Measurements from ENCODE around the gene MTHFSD. TPM values are rescaled to one million over a fixed set of nuclear protein-coding genes. Genes with fewer than 3 reads are reported as not detected.

MTHFSD gene
- total RNA-seq, 2 experiments from 2014 or later = 20.7 to 22.5 TPM

DNA sequence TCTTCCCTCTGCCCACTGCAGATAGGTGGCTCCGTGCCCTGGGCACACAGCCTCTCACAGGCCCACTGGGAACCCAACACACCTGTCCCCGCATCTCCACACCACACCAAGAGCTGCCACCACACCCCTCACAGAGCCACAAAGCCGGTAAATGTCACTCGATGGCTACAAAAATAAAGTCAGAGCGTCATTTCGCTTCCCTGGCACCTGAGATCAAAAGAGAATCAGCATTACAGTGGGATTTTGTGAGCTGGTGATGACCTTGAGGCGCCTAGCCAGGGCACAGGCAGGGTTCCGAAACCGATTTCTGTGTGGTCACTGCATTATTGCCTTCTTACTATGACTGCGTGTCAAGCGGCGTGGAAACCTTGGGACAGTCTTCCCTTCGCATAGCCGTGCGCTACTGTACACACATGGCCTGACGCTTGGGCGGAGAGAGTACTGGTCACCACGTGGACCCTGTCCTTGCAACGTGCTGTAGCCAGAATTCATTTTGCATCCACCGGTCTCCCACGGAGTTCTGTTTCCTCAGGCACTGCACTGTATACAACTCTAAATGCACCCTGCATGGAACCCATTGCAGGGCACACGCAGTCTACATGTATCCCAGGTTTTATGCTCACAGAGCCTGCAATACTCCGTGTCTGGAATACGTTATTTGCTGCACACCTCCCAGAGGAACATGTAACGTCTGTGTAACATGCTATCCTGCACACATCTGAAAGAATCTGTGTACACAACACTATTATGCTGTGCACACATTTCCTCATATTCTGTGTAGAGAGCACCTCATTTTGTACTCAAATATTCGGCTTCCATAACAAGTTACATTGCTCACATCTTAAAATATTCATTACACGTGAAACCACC, 50.5 kb downstream of the MTHFSD start:
- H3K36me3 Mint-ChIP-seq = no peaks in the 10 kb centered on the region
- peaks cover 17% of the 10 kb centered on the region for H3K4me1 Mint-ChIP-seq
- H3K27me3 Mint-ChIP-seq = peaks cover 89% of the 10 kb centered on the region
- no peak for DNase-seq
- no peak overlapping the region for H3K27ac Mint-ChIP-seq
- H3K9me3 Mint-ChIP-seq = no peaks in the 10 kb centered on the region
- H3K4me3 Mint-ChIP-seq = no peak overlapping the region

DNA sequence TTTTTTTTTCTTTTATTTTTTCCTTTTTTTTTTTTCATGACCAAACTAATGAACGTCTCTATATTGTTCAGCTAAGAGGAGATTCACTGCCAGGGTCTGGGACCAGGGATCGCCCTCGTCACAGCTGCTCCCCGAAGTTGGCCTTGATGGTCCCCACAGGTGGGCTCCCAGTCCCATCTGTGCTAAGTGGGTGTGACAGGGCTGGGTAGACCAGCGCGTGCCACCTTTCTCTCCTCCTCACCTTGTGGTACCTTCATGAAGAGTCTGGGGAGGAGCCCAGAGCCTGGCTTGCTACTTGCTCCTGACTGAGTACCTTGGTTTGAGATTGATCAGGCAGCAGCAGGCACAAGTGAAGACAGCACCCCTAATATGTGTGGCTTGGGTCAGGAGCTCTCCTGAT, 51.2 kb downstream of the MTHFSD start:
- DNase-seq = no peak
- H3K4me3 Mint-ChIP-seq = no peak overlapping the region
- peaks cover 14% of the 10 kb centered on the region for H3K4me1 Mint-ChIP-seq
- no peaks in the 10 kb centered on the region for H3K9me3 Mint-ChIP-seq
- no peak overlapping the region for H3K27ac Mint-ChIP-seq
- peaks cover 89% of the 10 kb centered on the region for H3K27me3 Mint-ChIP-seq
- H3K36me3 Mint-ChIP-seq = no peaks in the 10 kb centered on the region

DNA sequence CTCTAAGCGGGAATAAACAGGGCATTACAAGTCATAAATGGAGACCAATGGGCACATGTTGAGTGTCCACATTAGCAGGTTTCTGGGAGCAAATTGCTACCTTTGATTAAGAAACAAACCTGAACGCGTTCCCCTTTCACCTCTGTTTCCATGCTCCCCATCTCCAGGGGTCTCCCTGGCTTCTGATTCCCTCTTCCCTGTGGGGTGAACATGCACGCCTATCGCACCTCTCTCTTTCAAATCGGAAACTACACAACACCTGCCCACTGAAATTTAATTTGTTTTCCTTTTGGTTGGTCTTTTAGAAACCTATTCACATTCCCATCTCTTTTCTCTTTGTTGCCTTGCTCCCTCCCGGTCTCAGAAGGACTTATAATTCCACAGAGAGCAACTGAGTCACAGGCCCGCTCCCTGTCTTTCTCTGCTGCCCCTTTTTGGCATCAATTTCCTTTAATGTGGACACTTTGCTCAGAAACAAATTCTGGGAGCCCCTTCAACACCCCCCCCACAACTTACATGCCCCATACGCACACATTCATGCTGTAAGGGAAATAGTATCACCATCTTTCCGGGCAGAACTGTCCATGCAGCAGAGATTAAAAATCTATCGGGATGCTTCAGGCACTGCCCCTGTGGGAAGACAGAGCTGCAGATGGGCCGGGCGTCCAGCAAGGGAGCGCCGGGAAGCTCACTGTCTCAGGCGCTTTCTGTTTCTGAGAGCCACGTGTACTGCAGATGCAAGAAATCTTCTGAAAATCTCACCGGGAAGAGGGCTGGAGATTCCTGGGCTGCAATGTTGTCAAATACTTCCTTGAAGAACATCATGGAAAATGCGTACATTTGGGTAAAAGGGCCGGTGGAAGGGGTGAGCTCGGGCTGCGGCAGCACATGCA, 51.9 kb downstream of the MTHFSD start:
- Mint-ChIP-seq H3K4me1 (peaks cover 14% of the 10 kb centered on the region), H3K9me3 (no peaks in the 10 kb centered on the region), H3K36me3 (no peaks in the 10 kb centered on the region), H3K4me3 (no peak overlapping the region), H3K27ac (no peak overlapping the region), H3K27me3 (peaks cover 91% of the 10 kb centered on the region)
- no peak for DNase-seq

DNA sequence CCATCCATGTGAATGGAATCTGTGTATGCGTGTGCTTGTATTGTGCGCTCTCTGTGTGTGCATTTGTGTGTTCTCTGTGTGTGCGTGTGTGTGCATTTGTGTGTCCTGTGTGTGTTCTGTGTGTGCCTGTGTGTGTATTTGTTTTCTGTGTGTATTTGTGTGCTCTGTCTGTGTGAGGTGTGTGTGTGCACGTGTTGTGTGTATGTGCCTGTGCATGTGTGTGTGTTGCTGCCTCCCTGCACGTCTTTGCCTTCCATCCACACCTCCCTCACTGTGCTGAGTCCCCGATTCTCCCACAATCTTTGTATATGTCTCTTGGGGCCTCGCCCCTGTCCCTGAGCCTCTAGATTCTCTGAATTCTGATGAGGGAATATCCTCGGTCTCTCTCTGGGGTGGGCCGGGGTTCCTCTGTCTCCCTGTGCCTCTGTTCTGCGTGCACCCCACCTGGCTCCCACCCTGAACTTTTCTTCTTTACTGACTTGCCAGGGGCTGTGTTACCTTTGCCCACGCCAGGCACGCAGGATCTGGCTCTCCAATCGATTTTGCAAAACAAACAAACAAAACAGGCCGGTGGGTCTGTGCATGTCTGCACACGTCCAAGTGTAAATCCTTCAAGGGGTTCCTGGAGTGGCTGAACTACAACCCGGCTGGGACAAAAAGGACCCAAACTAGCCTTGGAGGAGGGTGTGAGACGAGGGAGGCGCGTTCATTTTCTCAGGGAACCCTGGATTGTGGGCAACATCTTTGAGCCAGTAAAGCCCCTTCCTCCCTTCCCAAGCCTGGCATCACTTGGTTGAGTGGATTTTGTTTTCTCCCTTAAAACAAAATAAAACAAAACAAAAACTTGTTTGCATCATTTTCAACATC, 52.8 kb downstream of the MTHFSD start:
- Mint-ChIP-seq H3K27me3 (peaks cover 91% of the 10 kb centered on the region), H3K4me3 (no peak overlapping the region), H3K9me3 (no peaks in the 10 kb centered on the region), H3K4me1 (peaks cover 11% of the 10 kb centered on the region), H3K27ac (no peak overlapping the region), H3K36me3 (no peaks in the 10 kb centered on the region)
- DNase-seq = no peak

DNA sequence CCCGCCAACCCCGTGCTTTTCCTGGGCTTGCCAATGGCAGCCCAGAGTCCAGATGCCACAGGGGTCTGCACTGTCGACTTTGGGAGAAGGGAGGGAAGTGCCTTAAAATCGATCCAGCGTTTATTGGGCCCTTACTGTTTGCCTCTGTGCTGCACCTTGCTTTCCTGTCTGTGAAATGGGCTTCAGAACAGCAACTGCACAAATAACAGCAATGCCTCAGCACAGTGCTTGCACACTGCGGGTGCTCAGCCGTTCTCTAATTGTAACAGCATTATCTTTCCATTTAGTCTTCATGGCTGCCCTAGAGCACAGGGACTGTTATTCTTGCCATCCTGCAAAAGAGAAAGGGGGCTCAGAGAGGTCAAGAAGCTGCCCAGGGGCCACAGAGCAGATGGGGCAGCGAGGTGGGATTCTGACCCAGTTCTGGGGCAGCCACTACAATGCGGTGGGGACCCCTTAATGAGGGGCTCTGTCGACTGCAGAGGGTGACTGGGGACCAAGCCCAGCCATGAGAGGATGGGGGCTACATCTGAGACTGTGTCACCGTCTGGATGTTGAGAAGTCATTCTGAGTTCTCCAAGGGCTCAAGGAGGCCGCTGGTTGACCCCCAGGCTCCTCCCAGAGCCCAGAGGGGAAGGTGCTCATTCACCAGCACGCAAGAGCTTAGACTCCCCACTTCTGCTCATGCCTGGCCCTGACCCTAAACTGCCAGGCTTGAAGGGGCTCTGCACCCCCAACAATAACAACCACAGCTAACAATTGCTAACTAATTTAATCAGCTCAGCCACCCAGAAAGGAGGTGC, 54.1 kb downstream of the MTHFSD start:
- H3K27ac Mint-ChIP-seq = no peak overlapping the region
- no peaks in the 10 kb centered on the region for H3K36me3 Mint-ChIP-seq
- H3K9me3 Mint-ChIP-seq = no peaks in the 10 kb centered on the region
- H3K27me3 Mint-ChIP-seq = peaks cover 91% of the 10 kb centered on the region
- H3K4me1 Mint-ChIP-seq = peaks cover 10% of the 10 kb centered on the region
- H3K4me3 Mint-ChIP-seq = no peak overlapping the region
- no peak for DNase-seq

DNA sequence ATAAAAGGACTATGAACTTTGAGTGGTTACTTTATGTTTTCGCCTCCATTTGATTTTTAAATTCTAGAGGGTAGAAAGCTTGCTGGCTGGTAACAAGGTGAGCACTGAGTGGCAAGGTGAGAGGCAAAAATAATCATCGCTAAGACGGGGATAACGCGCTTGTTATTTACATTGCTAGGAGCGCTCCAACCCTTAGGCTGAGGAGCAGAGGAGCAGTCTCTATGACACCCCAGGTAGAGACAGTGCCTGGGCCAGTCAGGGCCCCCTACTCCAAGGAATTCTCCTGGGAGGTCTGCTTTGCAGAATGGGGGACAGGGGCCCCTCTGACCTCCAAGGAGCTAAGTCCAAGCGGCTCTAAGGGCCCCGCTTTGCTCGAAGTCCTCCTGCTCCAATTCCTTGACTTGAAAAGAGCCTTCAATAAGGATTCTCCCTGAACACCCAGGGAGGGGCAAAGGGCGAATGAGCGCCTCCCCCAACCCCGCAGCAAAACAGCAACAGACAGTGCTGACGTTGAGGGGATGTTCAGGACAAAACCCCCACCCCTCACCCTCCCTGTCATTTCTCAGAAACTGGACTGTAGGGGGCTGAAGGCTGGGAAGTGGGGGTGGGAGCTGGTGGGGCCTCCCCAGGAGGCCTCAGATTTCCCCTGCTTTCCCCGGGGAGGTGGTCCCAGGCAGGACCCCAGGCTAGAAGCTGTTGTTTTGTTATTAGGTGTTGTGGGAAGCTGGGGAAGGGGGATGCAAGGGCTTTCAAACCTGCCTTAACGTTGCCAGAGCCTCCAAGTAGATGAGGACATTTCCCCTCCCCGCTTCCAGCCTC, 54.9 kb downstream of the MTHFSD start:
- Mint-ChIP-seq H3K9me3 (no peaks in the 10 kb centered on the region), H3K27me3 (peaks cover 93% of the 10 kb centered on the region), H3K36me3 (no peaks in the 10 kb centered on the region), H3K27ac (no peak overlapping the region), H3K4me1 (peaks cover 11% of the 10 kb centered on the region), H3K4me3 (no peak overlapping the region)
- no peak for DNase-seq

DNA sequence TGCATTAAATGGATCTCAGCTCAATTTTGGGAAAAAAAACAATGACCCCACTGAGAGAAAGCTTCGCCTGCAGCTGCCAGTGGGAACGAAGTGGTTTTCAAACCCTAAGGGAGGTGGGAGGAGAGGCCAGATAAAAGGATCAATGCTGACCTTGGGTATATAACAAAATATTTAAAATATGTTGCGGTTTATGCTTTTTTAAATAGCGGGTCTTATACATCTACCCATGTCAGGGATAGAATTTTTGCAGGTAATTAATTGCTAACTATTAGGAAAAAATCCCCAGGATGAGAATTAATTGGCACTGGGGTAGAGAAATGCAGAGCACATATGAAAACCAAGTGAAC, 55.6 kb downstream of the MTHFSD start:
- DNase-seq = no peak
- peaks cover 93% of the 10 kb centered on the region for H3K27me3 Mint-ChIP-seq

DNA sequence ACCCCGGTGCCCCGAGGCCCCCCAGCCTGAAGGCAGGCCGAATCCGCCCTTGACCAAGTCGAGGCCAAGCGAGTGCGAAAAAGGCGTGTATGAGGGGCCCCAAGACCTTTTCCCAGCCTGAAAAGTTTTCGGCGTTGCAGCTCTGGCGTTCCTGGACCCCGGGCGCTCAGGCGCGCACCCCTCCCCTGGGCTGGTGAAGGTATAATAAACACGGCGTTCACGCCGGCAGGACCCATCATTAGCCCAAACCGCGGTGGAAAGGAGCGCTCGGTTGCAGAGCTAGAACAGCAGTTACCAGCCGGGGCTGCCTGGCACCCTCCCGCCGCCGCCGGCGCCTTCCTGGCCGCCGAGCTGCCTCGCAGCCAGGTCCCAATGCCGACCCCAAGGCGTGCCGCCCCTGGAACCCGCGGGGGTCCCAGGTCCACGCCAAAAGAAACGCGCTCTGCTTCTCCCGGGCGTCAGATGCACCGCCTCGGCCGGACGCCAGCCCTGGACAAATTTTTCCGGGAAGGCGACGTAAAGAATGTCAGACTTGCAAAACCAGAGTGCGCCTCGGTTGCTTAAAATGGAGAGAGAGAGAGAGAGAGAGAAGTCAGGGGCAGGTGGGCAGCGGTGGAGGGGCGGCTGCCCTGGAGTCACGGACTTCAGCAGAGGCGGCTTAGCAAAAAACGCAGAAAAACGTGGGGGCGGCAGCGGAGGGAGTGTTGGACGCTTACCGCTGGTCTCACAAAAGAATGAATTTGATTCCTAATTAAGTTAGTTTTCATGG, 56.2 kb downstream of the MTHFSD start:
- Mint-ChIP-seq H3K27ac (no peak overlapping the region), H3K9me3 (no peaks in the 10 kb centered on the region), H3K4me3 (no peak overlapping the region), H3K36me3 (no peaks in the 10 kb centered on the region), H3K27me3 (peaks cover 93% of the 10 kb centered on the region), H3K4me1 (peaks cover 9% of the 10 kb centered on the region)
- DNase-seq = no peak

More for the DNA sequence above, 55.6 kb downstream of the MTHFSD start:
- Mint-ChIP-seq H3K4me3 (no peak overlapping the region), H3K36me3 (no peaks in the 10 kb centered on the region), H3K27ac (no peak overlapping the region), H3K9me3 (no peaks in the 10 kb centered on the region), H3K4me1 (peaks cover 9% of the 10 kb centered on the region)

DNA sequence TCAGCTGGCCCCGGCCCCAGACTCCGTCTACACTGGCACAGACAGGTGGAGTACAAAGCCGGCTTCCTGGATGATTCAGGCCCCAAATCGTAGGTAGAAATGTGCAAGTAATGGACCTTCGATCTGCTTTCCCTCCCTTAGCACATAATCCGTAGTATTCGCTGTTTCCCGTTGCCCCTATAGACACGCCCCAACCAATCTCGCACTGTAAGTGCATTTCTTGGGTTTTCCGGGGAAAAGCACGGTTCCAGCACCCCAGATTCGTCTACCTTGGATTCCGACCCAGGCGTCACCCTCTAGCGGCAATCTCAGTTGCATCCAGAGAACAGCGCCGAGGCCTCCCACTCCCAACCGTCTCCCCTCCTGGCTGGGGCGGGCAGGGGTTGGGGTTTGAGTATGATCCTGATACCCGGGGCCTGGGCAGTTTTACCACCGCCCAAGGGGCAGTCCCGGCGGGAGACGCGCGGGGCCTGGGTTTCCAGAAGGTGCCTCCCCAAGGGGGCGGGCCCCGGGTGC, 56.8 kb downstream of the MTHFSD start:
- Mint-ChIP-seq H3K36me3 (no peaks in the 10 kb centered on the region), H3K9me3 (no peaks in the 10 kb centered on the region), H3K4me3 (no peak overlapping the region), H3K27ac (no peak overlapping the region), H3K4me1 (peaks cover 9% of the 10 kb centered on the region), H3K27me3 (peaks cover 93% of the 10 kb centered on the region)
- DNase-seq = no peak

DNA sequence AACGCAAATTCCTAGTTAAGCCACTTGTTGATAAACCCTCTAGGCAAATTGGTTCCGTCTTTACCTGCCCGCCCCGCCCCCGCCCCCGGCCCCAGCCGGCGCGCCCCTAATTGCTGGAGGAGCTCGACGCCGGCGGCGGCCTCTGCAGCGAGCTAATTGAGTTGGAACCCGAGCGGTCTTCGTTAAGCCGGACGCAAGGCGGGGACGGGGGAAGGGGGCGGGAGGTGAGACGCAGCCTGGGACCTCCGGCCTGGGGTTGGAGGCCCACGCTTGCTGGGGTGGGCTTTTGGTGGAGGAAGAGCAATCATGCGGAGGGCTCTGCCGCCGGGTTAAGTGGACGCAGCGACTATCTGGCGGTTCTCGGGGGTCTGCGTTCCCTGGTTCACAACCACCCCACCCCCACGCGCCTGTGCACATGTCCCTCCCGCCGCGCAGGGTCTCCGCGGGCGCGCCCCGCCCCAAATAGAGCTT, 57.4 kb downstream of the MTHFSD start:
- DNase-seq = no peak
- Mint-ChIP-seq H3K4me3 (no peak overlapping the region), H3K27me3 (peaks cover 93% of the 10 kb centered on the region), H3K27ac (no peak overlapping the region), H3K4me1 (peaks cover 9% of the 10 kb centered on the region), H3K36me3 (no peaks in the 10 kb centered on the region), H3K9me3 (no peaks in the 10 kb centered on the region)

DNA sequence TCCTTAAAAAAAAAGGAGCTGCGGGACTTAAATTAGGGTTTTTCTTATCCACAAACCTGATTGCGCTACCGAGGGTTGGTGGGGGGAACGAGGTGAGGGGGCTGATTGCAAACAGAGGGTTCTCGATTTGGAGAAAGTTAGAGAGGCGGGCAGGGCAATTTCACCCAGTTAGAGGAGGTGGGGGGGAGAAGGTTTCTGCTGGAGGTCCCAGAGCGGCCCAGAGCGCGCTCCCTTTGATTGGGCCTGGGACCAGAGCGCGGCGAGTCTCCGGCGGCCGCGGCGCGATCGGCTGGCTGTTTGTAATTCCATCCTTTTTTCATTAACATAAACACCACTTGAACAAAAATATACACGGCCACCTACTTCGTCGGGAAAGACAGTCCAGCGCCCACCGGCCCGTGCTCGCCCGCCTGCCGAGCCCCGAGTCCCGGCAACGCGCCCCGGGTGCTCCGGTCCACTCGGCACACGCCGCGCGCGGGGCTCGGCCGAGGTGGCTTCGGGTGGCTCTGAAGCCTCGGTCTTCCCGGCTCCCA, 58.0 kb downstream of the MTHFSD start:
- Mint-ChIP-seq H3K27ac (no peak overlapping the region), H3K36me3 (no peaks in the 10 kb centered on the region), H3K27me3 (peaks cover 94% of the 10 kb centered on the region), H3K4me1 (peaks cover 9% of the 10 kb centered on the region), H3K4me3 (peak overlapping the region; percentile 4), H3K9me3 (no peaks in the 10 kb centered on the region)
- DNase-seq = no peak

DNA sequence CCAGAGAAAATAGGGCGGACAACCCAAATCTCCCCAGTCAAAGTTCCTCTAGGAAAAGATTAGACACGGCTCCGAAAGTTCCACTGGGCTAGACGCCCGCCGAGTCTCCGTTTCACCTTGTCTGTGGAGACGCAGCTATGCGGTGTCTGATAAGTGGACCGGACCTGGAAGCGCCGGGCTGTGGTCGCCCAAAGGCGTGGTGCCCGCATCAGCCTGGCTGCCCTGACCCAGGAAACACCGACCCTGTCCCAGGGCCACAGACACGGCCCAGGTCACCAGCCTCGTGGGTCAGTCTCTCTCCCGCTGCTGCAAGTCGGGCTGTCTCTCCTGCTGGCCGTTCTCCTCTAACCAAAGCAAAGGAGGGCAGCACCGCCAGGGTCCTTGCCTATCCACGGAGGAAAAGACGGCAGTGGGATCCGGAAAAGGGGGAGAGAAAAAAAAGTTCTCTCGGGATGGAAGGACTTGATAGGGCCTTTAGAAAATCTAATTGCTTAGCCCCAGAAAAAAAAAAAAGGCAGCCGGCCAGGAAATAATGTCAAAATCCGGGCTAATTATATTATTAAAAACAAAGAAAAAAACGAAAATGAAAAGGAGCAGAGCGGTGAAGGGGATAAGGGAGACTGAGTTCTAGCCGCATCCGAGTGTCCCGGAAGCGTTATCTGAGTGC, 58.6 kb downstream of the MTHFSD start:
- Mint-ChIP-seq H3K9me3 (no peaks in the 10 kb centered on the region), H3K36me3 (no peaks in the 10 kb centered on the region), H3K4me3 (no peak overlapping the region), H3K27ac (no peak overlapping the region), H3K27me3 (peaks cover 96% of the 10 kb centered on the region), H3K4me1 (peaks cover 9% of the 10 kb centered on the region)
- DNase-seq = no peak

All from activated naive CD8-positive, alpha-beta T cell treated with anti-CD3 and anti-CD28 coated beads for 36 hours (primary cell).